CD14-positive monocyte (primary cell): Measurements from ENCODE around the gene HOXD4. TPM values are rescaled to one million over a fixed set of nuclear protein-coding genes. Genes with fewer than 3 reads are reported as not detected.

Source experiments
- DNase-seq, 3 donors: peaks; one replicate each; pipeline ENCODE4 v3.0.0-alpha.2; 2011 to 2022
- H2AFZ ChIP-seq: 2 replicates; pipeline ENCODE4 v1.6.0; 2012; ENCODE audit warnings: mild to moderate bottlenecking, low read depth, low read length, inconsistent platforms; ENCODE audit not compliant: insufficient read depth, poor library complexity, severe bottlenecking
- H3K27ac ChIP-seq, 2 donors: 1 replicate in 1 of 2; 2 replicates in 1 of 2; pipeline ENCODE4 v1.5.1; 2012 to 2013; ENCODE audit warnings: low read length in 2 of 2, control low read depth in 1 of 2, inconsistent platforms in 1 of 2, low read depth in 1 of 2, mild to moderate bottlenecking in 1 of 2
- H3K27me3 ChIP-seq, 2 donors: one replicate each; pipeline versions ENCODE4 v1.6.0 to v1.6.1; 2011 to 2013; ENCODE audit warnings: low read length in 2 of 2; ENCODE audit not compliant: control insufficient read depth in 2 of 2, insufficient read depth in 2 of 2
- H3K36me3 ChIP-seq, 2 donors: replicated peaks in 1 of 2; 1 replicate in 1 of 2; 2 replicates in 1 of 2; pipeline versions ENCODE4 v1.5.1 to v1.6.1; 2012 to 2013; ENCODE audit warnings: low read length in 2 of 2, control low read depth in 1 of 2, inconsistent platforms in 1 of 2, mild to moderate bottlenecking in 1 of 2; ENCODE audit not compliant: insufficient read depth in 2 of 2, control insufficient read depth in 1 of 2
- H3K4me1 ChIP-seq, 2 donors: 1 replicate in 1 of 2; 2 replicates in 1 of 2; pipeline versions ENCODE4 v1.5.1 to v1.6.1; 2012 to 2013; ENCODE audit warnings: low read length in 2 of 2, control low read depth in 1 of 2, inconsistent platforms in 1 of 2, mild to moderate bottlenecking in 1 of 2, moderate library complexity in 1 of 2; ENCODE audit not compliant: insufficient read depth in 2 of 2, control insufficient read depth in 1 of 2
- H3K4me2 ChIP-seq: replicated peaks from 2 replicates; pipeline ENCODE3; 2012; ENCODE audit warnings: low read length, moderate library complexity, mild to moderate bottlenecking; ENCODE audit not compliant: poor library complexity, severe bottlenecking; ENCODE audit errors: extremely low read depth
- H3K4me3 ChIP-seq, 3 experiments: fragments of 200-600 bp in 1 of 3; sonication (generic) in 1 of 3; replicated peaks in 1 of 3; 1 replicate in 2 of 3; 2 replicates in 1 of 3; pipeline ENCODE4 v1.5.1; 2011 to 2013; ENCODE audit warnings: low read length in 3 of 3, mild to moderate bottlenecking in 3 of 3, control low read depth in 2 of 3, low read depth in 2 of 3, inconsistent platforms in 1 of 3, moderate library complexity in 1 of 3
- H3K79me2 ChIP-seq: 2 replicates; pipeline ENCODE4 v1.6.0; 2012; ENCODE audit warnings: mild to moderate bottlenecking, control low read depth, inconsistent platforms, low read length, moderate library complexity; ENCODE audit not compliant: insufficient read depth
- H3K9ac ChIP-seq: 2 replicates; pipeline ENCODE4 v1.6.0; 2017; ENCODE audit warnings: low read length, mild to moderate bottlenecking; ENCODE audit not compliant: insufficient read depth, poor library complexity, severe bottlenecking
- H3K9me3 ChIP-seq, 2 donors: replicated peaks in 1 of 2; 1 replicate in 1 of 2; 2 replicates in 1 of 2; pipeline versions ENCODE4 v1.5.1 to v1.6.1; 2012 to 2013; ENCODE audit warnings: low read length in 2 of 2, control low read depth in 1 of 2; ENCODE audit not compliant: control insufficient read depth in 1 of 2, insufficient read depth in 1 of 2
- H4K20me1 ChIP-seq: 2 replicates; pipeline ENCODE4 v1.6.0; 2012; ENCODE audit warnings: mild to moderate bottlenecking, low read length, control low read depth, moderate library complexity; ENCODE audit not compliant: insufficient read depth
- H3K27ac Mint-ChIP-seq, 7 donors: one replicate each; pipeline ENCODE4 v1.8.0; 2020; ENCODE audit warnings: mild to moderate bottlenecking in 7 of 7, mixed read lengths in 7 of 7, moderate library complexity in 6 of 7, inconsistent platforms in 2 of 7
- H3K27me3 Mint-ChIP-seq, 3 donors: one replicate each; pipeline ENCODE4 v1.8.0; 2021 to 2022; ENCODE audit warnings: low read depth in 3 of 3, mild to moderate bottlenecking in 3 of 3, mixed read lengths in 3 of 3, moderate library complexity in 3 of 3, inconsistent platforms in 1 of 3
- H3K36me3 Mint-ChIP-seq, 2 donors: one replicate each; pipeline ENCODE4 v1.8.0; 2020; ENCODE audit warnings: mixed read lengths in 2 of 2, inconsistent platforms in 1 of 2, mild to moderate bottlenecking in 1 of 2
- H3K4me1 Mint-ChIP-seq: one replicate; pipeline ENCODE4 v1.8.0; 2020; ENCODE audit warnings: mild to moderate bottlenecking, mixed read lengths
- H3K4me3 Mint-ChIP-seq, 2 donors: one replicate each; pipeline ENCODE4 v1.8.0; 2020; ENCODE audit warnings: mild to moderate bottlenecking in 2 of 2, mixed read lengths in 2 of 2, moderate library complexity in 1 of 2
- H3K9me3 Mint-ChIP-seq, 7 donors: one replicate each; pipeline ENCODE4 v1.8.0; 2020 to 2022; ENCODE audit warnings: mixed read lengths in 7 of 7, mild to moderate bottlenecking in 6 of 7, moderate library complexity in 6 of 7, inconsistent platforms in 2 of 7
- WGBS: methylation state at CpG from one replicate; pipeline ENCODE4 v1.1.5; 2013; ENCODE audit warnings: missing lambda C conversion rate; ENCODE audit not compliant: insufficient coverage; 5-methylcytosine and 5-hydroxymethylcytosine counted together
- intact Hi-C, 2 donors: fragments of 100-400 bp; cut with micrococcal nuclease; formaldehyde crosslinking; loops; one replicate each; pipeline versions ENCODE4 v1.15.0 to v1.15.1; 2023
- polyA plus RNA-seq, 3 donors: library from polyadenylated mRNA; depleted of rRNA in 1 of 3; unstranded in 2 of 3; stranded (reverse) in 1 of 3; fragments of 300-500 nt in 2 of 3; fragments of >200 nt in 1 of 3; fragmentation: Illumina TruSeq in 2 of 3; gene quantifications; 1 replicate in 2 of 3; 2 replicates in 1 of 3; pipeline ENCODE4 v1.2.3, GENCODE V29; 2012 to 2021
- TF ChIP-seq, protein P1 (sequence below): fragments of 200-600 bp; IDR thresholded peaks from one replicate; pipeline ENCODE4 v1.8.0; 2022; ENCODE audit warnings: antibody characterized with exemption, mild to moderate bottlenecking

The HOXD4 gene
- polyA plus RNA-seq, 3 donors, result not detected

DNA sequence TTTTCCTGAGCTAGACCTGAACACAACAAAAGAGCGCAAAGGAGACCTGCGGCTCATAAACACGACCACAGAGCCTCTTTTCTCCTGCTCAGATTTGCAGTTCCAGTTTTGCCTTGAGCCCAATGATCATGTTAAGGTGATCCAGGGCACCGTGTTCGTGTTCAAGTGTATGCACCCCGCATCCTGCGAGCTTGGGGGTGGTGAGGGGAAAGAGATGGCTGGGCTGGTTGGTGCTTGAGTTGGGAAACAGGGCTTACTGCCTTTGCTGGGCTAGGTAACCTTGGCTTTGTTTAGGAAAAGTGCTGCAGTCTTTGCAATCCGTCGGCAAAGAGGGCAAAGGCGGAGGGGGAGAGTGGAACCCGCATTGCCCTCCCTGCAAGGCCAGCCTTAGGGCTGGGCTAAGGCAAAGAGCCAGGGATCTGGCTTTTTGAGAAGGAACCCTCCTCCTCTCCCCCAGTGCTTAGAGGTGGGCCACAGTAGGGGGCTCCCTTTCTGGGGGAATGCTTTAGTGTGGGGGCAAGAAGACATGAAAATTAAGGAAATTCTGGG is 33.5 kb upstream of the HOXD4 start:
- H2AFZ ChIP-seq, result no peak overlapping the region
- H3K27me3 Mint-ChIP-seq, result peaks cover 93 to 99% (median 97%) of the 10 kb centered on the region in 3 donors
- 8% methylated on average over 9 of the region's 11 CpGs for WGBS
- no peak for DNase-seq
- H3K9me3 ChIP-seq, result peaks cover 13 to 70% of the 10 kb centered on the region in 2 donors
- H3K4me2 ChIP-seq, result no peak overlapping the region
- intact Hi-C loops, result no loop called here
- peaks cover 12% of the 10 kb centered on the region for H3K4me1 Mint-ChIP-seq
- TF ChIP-seq, protein P1, sequence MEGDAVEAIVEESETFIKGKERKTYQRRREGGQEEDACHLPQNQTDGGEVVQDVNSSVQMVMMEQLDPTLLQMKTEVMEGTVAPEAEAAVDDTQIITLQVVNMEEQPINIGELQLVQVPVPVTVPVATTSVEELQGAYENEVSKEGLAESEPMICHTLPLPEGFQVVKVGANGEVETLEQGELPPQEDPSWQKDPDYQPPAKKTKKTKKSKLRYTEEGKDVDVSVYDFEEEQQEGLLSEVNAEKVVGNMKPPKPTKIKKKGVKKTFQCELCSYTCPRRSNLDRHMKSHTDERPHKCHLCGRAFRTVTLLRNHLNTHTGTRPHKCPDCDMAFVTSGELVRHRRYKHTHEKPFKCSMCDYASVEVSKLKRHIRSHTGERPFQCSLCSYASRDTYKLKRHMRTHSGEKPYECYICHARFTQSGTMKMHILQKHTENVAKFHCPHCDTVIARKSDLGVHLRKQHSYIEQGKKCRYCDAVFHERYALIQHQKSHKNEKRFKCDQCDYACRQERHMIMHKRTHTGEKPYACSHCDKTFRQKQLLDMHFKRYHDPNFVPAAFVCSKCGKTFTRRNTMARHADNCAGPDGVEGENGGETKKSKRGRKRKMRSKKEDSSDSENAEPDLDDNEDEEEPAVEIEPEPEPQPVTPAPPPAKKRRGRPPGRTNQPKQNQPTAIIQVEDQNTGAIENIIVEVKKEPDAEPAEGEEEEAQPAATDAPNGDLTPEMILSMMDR, result no peak
- peaks cover 87 to 98% of the 10 kb centered on the region in 2 donors for H3K27me3 ChIP-seq
- H3K79me2 ChIP-seq, result no peaks in the 10 kb centered on the region
- H3K9ac ChIP-seq, result no peak overlapping the region
- no peak overlapping the region for H3K27ac ChIP-seq
- no peak overlapping the region for H3K4me3 ChIP-seq
- H4K20me1 ChIP-seq, result no peaks in the 10 kb centered on the region
- peaks cover 4 to 45% (median 29%) of the 10 kb centered on the region in 7 donors for H3K9me3 Mint-ChIP-seq
- H3K4me3 Mint-ChIP-seq, result peak overlapping the region in 1 of 2 donors; percentile 85
- H3K4me1 ChIP-seq, result peaks cover 5 to 9% of the 10 kb centered on the region in 2 donors
- no peaks in the 10 kb centered on the region for H3K36me3 ChIP-seq
- H3K36me3 Mint-ChIP-seq, result peaks cover 2 to 9% of the 10 kb centered on the region in 2 donors
- H3K27ac Mint-ChIP-seq, result no peak overlapping the region

DNA sequence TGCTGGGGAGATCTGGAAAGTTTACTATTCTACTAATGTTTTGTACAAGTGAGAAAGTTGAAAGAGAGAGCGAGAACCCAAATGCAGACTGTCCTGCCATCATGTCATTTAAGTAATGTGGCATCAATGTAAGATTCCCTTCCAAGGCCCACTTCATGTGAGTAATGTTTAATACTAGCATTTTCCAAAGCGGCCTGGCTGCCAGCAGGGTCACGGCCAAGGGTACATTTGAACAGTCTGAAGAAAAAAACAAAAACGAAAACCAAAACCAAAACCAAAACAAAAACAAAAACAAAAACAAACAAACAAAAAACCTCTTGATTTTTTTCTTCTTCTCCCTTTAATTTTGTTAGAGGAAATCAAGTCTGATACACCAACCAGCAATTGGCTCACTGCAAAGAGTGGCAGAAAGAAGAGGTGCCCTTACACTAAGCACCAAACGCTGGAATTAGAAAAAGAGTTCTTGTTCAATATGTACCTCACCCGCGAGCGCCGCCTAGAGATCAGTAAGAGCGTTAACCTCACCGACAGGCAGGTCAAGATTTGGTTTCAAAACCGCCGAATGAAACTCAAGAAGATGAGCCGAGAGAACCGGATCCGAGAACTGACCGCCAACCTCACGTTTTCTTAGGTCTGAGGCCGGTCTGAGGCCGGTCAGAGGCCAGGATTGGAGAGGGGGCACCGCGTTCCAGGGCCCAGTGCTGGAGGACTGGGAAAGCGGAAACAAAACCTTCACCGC is 32.6 kb upstream of the HOXD4 start:
- intact Hi-C loops, result no loop called here
- H3K27ac ChIP-seq, result no peak overlapping the region
- Mint-ChIP-seq H3K27ac (no peak overlapping the region), H3K9me3 (peaks cover 4 to 46% (median 29%) of the 10 kb centered on the region in 7 donors), H3K4me3 (peak overlapping the region in 1 of 2 donors; percentile 85), H3K27me3 (peaks cover 91 to 99% (median 95%) of the 10 kb centered on the region in 3 donors), H3K36me3 (peaks cover 2 to 9% of the 10 kb centered on the region in 2 donors), H3K4me1 (peaks cover 15% of the 10 kb centered on the region)
- TF ChIP-seq, protein P1, result peak; percentile 61
- H2AFZ ChIP-seq, result no peak overlapping the region
- no peaks in the 10 kb centered on the region for H3K79me2 ChIP-seq
- H3K4me1 ChIP-seq, result peaks cover 5 to 12% of the 10 kb centered on the region in 2 donors
- H3K4me2 ChIP-seq, result peak overlapping the region; percentile 28
- H3K27me3 ChIP-seq, result peaks cover 85 to 97% of the 10 kb centered on the region in 2 donors
- 4% methylated on average over 18 of the region's 24 CpGs for WGBS
- no peak overlapping the region for H3K9ac ChIP-seq
- no peak overlapping the region for H3K4me3 ChIP-seq
- H3K36me3 ChIP-seq, result no peaks in the 10 kb centered on the region
- DNase-seq, result peak in 2 of 3 donors; percentile 17 to 28
- H4K20me1 ChIP-seq, result no peaks in the 10 kb centered on the region
- peaks cover 13 to 72% of the 10 kb centered on the region in 2 donors for H3K9me3 ChIP-seq
